Uterus (tissue), 4 donors: ENCODE results near the gene GALNT14. TPM values are rescaled to one million over a fixed set of nuclear protein-coding genes. Genes with fewer than 3 reads are reported as not detected.

Experiments
- DNase-seq, 2 donors: peaks; one replicate each; pipeline ENCODE4 v3.0.0-alpha.2; 2019 to 2020
- H3K27ac ChIP-seq, 2 donors: fragments of 200-600 bp; sonication (generic); 1 replicate in 1 of 2; 2 replicates in 1 of 2; pipeline ENCODE4 v1.5.1; 2016 to 2018
- H3K27me3 ChIP-seq, 2 donors: fragments of 200-600 bp; sonication (generic); one replicate each; pipeline ENCODE4 v1.5.1; 2018 to 2019; ENCODE audit warnings: control low read depth in 1 of 2
- H3K36me3 ChIP-seq, 2 donors: fragments of 200-600 bp; sonication (generic); one replicate each; pipeline ENCODE4 v1.5.1; 2019; ENCODE audit warnings: control low read depth in 1 of 2
- H3K4me1 ChIP-seq, 2 donors: fragments of 200-600 bp; sonication (generic); one replicate each; pipeline ENCODE4 v1.5.1; 2018 to 2019; ENCODE audit warnings: control low read depth in 1 of 2
- H3K4me3 ChIP-seq, 2 donors: fragments of 200-600 bp; sonication (generic); 1 replicate in 1 of 2; 2 replicates in 1 of 2; pipeline ENCODE4 v1.5.1; 2018 to 2019; ENCODE audit warnings: mild to moderate bottlenecking in 1 of 2
- H3K9me3 ChIP-seq, 2 donors: fragments of 200-600 bp; sonication (generic); one replicate each; pipeline ENCODE4 v1.5.1; 2019; ENCODE audit warnings: control low read depth in 1 of 2
- POLR2A ChIP-seq, 2 donors: fragments of 450-650 bp; IDR thresholded peaks; one replicate each; pipeline ENCODE4 v1.6.1; 2016; ENCODE audit warnings: antibody characterized with exemption in 2 of 2, mild to moderate bottlenecking in 1 of 2, moderate library complexity in 1 of 2
- intact Hi-C: fragments of 100-400 bp; cut with DNase I; formaldehyde crosslinking; loops from one replicate; pipeline ENCODE4 v1.15.1; 2023; ENCODE audit warnings: low total_unique reads
- total RNA-seq, 4 donors: library from RNA; depleted of rRNA in 3 of 4; stranded (reverse); fragments of >200 nt in 3 of 4; gene quantifications; one replicate each; pipeline versions ENCODE4 v1.1.0 to v1.2.4, GENCODE V29; 2014 to 2023
- TF ChIP-seq, protein P1 (sequence below), 4 experiments: fragments of 200-600 bp in 2 of 4; fragments of 450-650 bp in 2 of 4; sonication (generic) in 2 of 4; IDR thresholded peaks; one replicate each; pipeline ENCODE4 v1.5.1; 2016 to 2019; ENCODE audit warnings: antibody characterized with exemption in 4 of 4, mild to moderate bottlenecking in 2 of 4, moderate library complexity in 1 of 4
- donor health status: DM: yes; HTN: yes; CAD: no.

GALNT14 gene
- total RNA-seq, 4 donors from 2014 or later, result 0.58 to 4.0 TPM; not detected in 2

DNA sequence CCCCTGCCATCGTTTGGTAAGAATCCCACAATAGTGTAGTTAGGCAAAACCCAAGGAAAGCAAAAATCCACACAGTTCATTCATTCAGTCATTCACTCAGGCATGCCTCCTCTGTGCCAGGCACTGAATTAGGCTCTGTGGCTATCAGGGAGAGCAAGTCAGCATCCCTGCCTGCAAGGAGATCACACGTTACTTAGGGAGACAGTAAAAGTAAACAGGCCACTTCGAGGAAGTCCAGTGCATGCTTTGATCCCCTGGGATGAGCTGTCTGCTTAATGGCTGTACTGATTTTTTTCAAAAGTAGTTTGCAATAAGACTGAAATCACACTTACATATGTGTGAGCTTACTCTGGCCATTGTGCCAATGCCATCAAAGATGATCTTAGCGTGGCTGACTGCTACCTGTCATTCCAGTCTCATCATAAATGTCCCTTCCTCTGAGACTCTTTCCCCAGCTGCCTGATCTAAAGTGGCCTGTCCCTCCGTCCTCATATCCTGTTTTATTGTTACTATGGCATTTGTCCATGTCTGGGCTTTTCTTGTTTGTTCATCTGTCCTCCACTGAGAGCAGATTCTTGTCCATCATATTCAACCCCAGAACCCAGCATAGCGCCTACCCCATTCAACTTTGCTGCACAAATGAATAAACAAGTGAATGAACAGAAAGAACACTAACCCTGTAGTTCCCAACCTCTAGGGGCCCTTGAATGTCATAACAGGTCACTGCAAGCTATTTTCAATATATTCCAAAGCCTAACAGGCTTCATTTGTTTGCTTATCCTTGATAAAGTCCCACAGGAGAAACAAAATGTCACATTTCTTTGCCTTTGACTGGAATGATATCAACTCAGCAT, 84.1 kb downstream of the GALNT14 start:
- H3K4me1 ChIP-seq, result no peaks in the 10 kb centered on the region
- intact Hi-C loops, result no loop called here
- no peaks in the 10 kb centered on the region for H3K36me3 ChIP-seq
- DNase-seq, result no peak
- no peaks in the 10 kb centered on the region for H3K9me3 ChIP-seq
- H3K4me3 ChIP-seq, result no peak overlapping the region
- TF ChIP-seq, protein P1, sequence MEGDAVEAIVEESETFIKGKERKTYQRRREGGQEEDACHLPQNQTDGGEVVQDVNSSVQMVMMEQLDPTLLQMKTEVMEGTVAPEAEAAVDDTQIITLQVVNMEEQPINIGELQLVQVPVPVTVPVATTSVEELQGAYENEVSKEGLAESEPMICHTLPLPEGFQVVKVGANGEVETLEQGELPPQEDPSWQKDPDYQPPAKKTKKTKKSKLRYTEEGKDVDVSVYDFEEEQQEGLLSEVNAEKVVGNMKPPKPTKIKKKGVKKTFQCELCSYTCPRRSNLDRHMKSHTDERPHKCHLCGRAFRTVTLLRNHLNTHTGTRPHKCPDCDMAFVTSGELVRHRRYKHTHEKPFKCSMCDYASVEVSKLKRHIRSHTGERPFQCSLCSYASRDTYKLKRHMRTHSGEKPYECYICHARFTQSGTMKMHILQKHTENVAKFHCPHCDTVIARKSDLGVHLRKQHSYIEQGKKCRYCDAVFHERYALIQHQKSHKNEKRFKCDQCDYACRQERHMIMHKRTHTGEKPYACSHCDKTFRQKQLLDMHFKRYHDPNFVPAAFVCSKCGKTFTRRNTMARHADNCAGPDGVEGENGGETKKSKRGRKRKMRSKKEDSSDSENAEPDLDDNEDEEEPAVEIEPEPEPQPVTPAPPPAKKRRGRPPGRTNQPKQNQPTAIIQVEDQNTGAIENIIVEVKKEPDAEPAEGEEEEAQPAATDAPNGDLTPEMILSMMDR (IDR thresholded peaks at IDR 0.05), result no peak
- no peak for TF ChIP-seq POLR2A (IDR thresholded peaks at IDR 0.05)
- no peak overlapping the region for H3K27ac ChIP-seq
- no peaks in the 10 kb centered on the region for H3K27me3 ChIP-seq

DNA sequence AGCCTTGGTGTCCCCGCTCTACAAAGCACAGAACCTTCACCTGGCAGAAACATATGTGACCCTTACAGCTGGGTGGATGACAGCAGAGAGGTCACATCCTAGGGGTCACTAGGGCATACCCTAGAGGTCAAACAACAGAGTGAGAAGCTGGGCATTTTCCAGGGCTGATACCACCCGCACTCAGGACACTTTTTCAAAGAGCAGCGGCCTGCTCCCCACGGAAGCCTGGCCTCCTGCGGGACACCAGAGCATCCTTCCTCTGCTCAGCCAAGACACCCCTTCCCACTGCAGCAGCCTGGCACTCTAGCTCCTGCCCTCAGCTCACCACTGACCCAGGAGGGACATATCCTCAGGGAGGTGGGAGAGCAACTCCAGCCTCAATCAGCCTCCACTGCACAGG, 86.0 kb downstream of the GALNT14 start:
- Histone ChIP-seq H3K27ac (no peak overlapping the region), H3K27me3 (no peaks in the 10 kb centered on the region), H3K36me3 (no peaks in the 10 kb centered on the region), H3K4me1 (no peaks in the 10 kb centered on the region), H3K9me3 (no peaks in the 10 kb centered on the region), H3K4me3 (no peak overlapping the region)
- DNase-seq, result no peak
- no peak for TF ChIP-seq POLR2A (IDR thresholded peaks at IDR 0.05)
- TF ChIP-seq, protein P1 (IDR thresholded peaks at IDR 0.05), result no peak
- intact Hi-C loops, result no loop called here

DNA sequence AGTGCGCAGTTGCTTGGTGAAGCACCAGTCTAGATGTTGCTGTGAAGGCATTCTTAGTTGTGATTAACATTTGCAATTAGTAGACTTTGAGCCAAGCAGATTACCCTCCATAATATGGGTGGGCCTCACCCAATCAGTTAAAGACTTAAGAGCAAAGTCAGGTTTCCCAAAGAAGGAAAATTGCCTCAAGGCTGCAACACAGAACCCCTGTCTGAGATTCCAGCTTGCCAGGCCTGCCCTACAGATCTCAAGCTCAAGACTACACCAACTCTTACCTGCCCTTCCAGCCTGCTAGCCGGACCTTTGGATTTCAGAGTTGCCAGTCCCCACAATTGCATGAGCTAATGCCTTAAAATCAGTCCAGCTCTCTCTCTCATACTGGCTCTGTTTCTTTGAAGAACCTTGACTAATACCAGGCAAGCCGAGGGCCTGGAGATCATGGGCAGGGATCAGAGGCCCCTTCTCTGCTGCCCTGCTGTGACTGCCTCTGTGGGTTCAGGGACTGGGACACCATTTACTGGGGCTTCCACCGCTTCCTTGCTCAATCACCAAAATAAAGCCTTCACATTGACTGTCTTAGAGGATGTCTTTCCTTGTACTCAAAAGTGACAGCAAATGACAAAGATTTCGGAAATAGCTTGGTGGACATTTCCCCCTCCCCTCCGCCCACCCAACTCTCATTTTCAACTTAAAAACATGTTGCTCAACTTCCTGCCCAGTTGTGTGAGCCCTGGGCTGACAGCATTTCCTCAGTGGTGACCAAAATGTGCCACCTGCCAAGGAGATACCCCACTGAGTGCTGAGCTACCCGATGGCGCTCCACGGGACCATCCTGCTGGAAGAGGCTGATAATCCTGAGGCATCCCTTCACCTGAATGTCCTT, 86.7 kb downstream of the GALNT14 start:
- intact Hi-C loops, result no loop called here
- Histone ChIP-seq H3K27ac (no peak overlapping the region), H3K4me3 (no peak overlapping the region), H3K9me3 (no peaks in the 10 kb centered on the region), H3K27me3 (no peaks in the 10 kb centered on the region), H3K4me1 (no peaks in the 10 kb centered on the region), H3K36me3 (no peaks in the 10 kb centered on the region)
- no peak for TF ChIP-seq POLR2A (IDR thresholded peaks at IDR 0.05)
- TF ChIP-seq, protein P1 (IDR thresholded peaks at IDR 0.05), result no peak
- no peak for DNase-seq

DNA sequence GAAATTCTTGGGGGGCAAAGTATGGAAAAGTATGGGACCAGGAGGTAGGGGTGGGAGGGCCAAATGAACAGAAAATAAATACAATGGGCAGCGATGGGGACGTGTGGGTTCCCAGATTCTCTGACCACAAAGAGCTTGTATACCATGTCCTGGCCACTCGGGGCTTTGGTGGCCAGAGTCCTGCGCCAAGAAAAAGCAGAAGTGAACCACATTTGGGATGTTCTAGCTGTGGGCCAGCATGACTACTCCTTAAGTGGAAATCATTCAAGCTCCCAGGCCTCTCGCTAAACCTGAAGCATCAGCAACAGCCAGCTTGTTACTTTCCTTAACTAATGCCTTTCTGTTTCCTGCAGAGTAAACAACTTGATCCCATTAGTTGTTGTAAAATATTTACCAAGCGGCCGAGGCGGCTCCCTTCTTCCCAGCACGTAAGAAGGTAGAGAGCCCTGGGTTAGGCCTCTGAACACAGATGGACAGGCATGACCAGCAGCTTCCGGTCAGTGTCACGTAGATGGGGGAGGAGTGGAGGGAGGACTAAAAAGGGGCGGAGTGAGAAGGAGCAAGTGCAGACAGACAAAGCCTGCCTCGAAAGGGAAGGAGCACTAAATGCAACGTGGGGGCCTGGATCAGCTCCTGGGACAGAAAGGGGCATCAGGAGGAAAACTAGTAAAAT, 88.2 kb downstream of the GALNT14 start:
- H3K36me3 ChIP-seq, result no peaks in the 10 kb centered on the region
- H3K27me3 ChIP-seq, result no peaks in the 10 kb centered on the region
- H3K4me1 ChIP-seq, result no peaks in the 10 kb centered on the region
- no peak overlapping the region for H3K27ac ChIP-seq
- intact Hi-C loops, result no loop called here
- no peaks in the 10 kb centered on the region for H3K9me3 ChIP-seq
- TF ChIP-seq, protein P1 (IDR thresholded peaks at IDR 0.05), result no peak
- no peak for TF ChIP-seq POLR2A (IDR thresholded peaks at IDR 0.05)
- no peak overlapping the region for H3K4me3 ChIP-seq
- DNase-seq, result no peak
